KOPT-K1 (cell line): ENCODE results near the gene C12orf76.
"Not testable (repeated sequence)": the region's sequence is repeated elsewhere in the genome, so short reads cannot be mapped to it uniquely, and the experiment has no call there.

Source experiments
- H3K27ac ChIP-seq: fragments of 200-600 bp; sonication (generic); 2 replicates; pipeline ENCODE4 v1.5.1; 2016; ENCODE audit warnings: antibody characterized with exemption, mild to moderate bottlenecking, low read depth, low read length; ENCODE audit not compliant: poor library complexity, severe bottlenecking
- H3K36me3 ChIP-seq: fragments of 200-600 bp; sonication (generic); 2 replicates; pipeline ENCODE4 v1.5.1; 2017; ENCODE audit warnings: antibody characterized with exemption, mild to moderate bottlenecking, low read length, moderate library complexity; ENCODE audit not compliant: insufficient read depth
- H3K9me3 ChIP-seq: fragments of 200-600 bp; sonication (generic); 2 replicates; pipeline ENCODE4 v1.5.1; 2017; ENCODE audit warnings: antibody characterized with exemption, low read length, mild to moderate bottlenecking; ENCODE audit not compliant: insufficient read depth, poor library complexity, severe bottlenecking

Gene C12orf76

GRCh38 chr12:110072636-110073035 lies 24.3 kb upstream of the C12orf76 start:
- not testable (repeated sequence) for H3K9me3 ChIP-seq, H3K36me3 ChIP-seq
- peak overlapping the region; percentile 70 for H3K27ac ChIP-seq

DNA sequence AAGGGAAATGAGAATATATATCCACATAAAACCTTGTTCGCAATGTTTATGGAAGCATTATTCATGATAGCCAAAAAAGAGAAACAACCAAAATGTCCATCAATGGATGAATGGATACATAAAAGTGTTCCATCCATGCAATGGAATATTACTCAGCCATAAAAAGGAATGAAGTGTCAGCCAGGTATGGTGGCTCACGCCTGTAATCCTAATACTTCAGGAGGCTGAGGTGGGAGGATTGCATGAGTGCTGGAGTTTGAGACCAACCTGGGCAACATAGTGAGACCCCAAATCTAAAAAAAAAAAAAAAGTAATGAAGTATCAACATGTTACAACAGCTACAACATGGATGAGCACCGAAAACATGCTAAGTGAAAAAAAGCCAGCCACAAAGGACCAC lies 23.6 kb upstream of the C12orf76 start:
- Histone ChIP-seq H3K36me3 (no peaks in the 10 kb centered on the region), H3K9me3 (no peaks in the 10 kb centered on the region), H3K27ac (no peak overlapping the region)

DNA sequence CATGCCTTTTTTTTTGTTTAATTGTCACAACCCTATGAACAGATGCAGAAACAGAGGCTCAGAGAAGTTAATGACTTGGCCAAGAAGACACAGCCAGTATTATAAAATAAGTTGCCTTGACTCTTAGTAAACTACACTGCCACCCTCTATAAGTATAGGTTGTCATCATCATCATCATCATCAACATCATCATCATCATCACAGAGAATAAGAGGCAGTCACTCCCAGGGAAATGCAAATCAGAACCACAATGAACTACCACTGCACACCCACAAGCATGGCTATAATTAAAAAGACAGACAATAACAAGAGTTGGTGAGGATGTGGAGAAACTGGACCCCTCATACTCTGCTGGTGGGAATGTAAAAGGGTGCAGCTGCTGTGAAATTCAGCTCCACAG lies 23.2 kb upstream of the C12orf76 start:
- no peaks in the 10 kb centered on the region for H3K9me3 ChIP-seq
- no peaks in the 10 kb centered on the region for H3K36me3 ChIP-seq
- H3K27ac ChIP-seq, result no peak overlapping the region

GRCh38 chr12:110068654-110069053 lies 20.3 kb upstream of the C12orf76 start:
- H3K36me3 ChIP-seq, result 0 out of 2 replicates have a peak, but pooled peaks cover 6% of the 10 kb centered on the region
- no peak overlapping the region for H3K27ac ChIP-seq

DNA sequence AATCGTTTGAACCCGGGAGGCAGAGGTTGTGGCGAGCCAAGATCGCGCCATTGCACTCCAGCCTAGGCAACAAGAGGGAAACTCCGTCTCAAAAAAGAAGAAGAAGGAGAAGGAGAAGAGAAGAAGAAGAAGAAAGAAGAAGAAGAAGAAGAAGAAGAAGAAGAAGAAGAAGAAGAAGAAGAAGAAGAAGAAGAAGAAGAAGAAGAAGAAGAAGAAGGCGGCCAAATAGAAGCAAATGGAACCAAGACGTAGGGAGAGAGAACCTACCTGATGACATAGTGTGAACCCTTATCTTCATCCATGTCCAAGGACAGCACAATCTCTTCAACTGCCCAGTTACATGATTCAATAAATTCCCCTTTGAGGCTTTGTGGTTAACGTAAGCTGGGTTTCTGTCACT lies 19.8 kb upstream of the C12orf76 start:
- H3K36me3 ChIP-seq, H3K27ac ChIP-seq: not testable (repeated sequence)

More at GRCh38 chr12:110068654-110069053, 20.3 kb upstream of the C12orf76 start:
- no peaks in the 10 kb centered on the region for H3K9me3 ChIP-seq

GRCh38 chr12:110067531-110067930 lies 19.2 kb upstream of the C12orf76 start:
- Histone ChIP-seq H3K9me3 (no peaks in the 10 kb centered on the region), H3K27ac (no peak overlapping the region), H3K36me3 (0 out of 2 replicates have a peak, but pooled peaks cover 6% of the 10 kb centered on the region)

More for the DNA sequence above, 19.8 kb upstream of the C12orf76 start:
- H3K9me3 ChIP-seq, result not testable (repeated sequence)

DNA sequence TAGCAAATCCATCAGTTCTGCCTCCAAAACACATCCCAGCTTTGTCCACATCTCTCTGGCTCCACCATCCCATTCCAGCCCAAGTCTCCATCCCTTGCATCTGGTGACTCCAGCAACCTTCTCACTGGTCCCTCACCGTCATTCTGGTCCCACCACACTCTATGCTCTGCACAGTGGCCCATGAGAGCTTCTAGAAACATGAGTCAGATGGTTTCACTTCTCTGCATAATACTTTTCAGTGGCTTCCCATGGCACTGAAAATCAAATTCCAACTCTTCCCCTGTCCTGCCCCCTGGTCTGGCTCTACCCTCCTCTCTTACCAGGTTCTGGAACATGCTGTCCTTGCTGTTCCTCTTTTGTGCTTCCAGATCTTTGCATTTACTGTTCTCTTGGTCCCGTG lies 17.2 kb upstream of the C12orf76 start:
- no peak overlapping the region for H3K27ac ChIP-seq
- 0 out of 2 replicates have a peak, but pooled peaks cover 6% of the 10 kb centered on the region for H3K36me3 ChIP-seq
- no peaks in the 10 kb centered on the region for H3K9me3 ChIP-seq

- no peak overlapping the region for H3K27ac ChIP-seq
- no peaks in the 10 kb centered on the region for H3K9me3 ChIP-seq
Observed at GRCh38 chr12:110062241-110062640, 13.9 kb upstream of the C12orf76 start.

DNA sequence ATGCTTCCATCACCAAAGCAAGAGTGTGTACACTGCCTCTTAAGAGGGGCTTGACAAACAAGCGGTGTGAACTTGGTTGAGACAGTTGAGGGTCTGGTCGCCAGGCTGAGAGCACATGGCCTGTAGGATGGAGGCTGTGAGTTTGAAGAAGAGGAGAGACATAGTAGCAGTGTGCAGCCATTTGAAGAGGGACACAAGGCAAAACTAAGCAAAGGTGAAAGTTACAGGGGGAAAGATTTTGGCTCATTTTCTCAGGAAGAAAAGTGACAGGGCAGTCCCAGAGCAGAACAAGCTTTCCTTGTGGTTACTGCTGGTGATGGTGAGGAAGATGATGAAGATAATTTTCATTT lies 11.3 kb upstream of the C12orf76 start:
- no peaks in the 10 kb centered on the region for H3K36me3 ChIP-seq
- H3K27ac ChIP-seq, result no peak overlapping the region
- H3K9me3 ChIP-seq, result no peaks in the 10 kb centered on the region

More at GRCh38 chr12:110062241-110062640, 13.9 kb upstream of the C12orf76 start:
- H3K36me3 ChIP-seq, result 0 out of 2 replicates have a peak, but pooled peaks cover 6% of the 10 kb centered on the region

- no peak overlapping the region for H3K27ac ChIP-seq
- H3K9me3 ChIP-seq, result no peaks in the 10 kb centered on the region
- H3K36me3 ChIP-seq, result no peaks in the 10 kb centered on the region
Observed at GRCh38 chr12:110058875-110059615, 10.7 kb upstream of the C12orf76 start.

DNA sequence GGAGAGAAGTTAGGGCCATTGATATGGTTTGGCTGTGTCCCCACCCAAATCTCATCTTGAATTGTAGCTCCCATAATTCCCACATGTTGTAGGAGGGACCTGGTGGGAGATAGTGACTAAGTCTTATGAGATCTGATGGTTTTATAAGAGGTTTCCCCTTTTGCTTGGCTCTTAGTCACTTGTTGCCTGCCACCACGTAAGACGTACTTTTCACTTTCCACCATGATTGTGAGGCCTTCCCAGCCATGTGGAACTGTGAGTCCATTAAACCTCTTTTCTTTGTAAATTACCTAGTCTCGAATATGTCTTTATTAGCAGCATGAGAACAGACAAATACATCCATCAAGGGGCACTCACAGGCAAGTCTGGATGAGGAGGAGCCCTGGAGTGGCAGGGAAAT lies 8.3 kb upstream of the C12orf76 start:
- not testable (repeated sequence) for H3K36me3 ChIP-seq, H3K9me3 ChIP-seq, H3K27ac ChIP-seq

- H3K27ac ChIP-seq, H3K36me3 ChIP-seq, H3K9me3 ChIP-seq: not testable (repeated sequence)
Observed at GRCh38 chr12:110055375-110056352, 7.3 kb upstream of the C12orf76 start.

DNA sequence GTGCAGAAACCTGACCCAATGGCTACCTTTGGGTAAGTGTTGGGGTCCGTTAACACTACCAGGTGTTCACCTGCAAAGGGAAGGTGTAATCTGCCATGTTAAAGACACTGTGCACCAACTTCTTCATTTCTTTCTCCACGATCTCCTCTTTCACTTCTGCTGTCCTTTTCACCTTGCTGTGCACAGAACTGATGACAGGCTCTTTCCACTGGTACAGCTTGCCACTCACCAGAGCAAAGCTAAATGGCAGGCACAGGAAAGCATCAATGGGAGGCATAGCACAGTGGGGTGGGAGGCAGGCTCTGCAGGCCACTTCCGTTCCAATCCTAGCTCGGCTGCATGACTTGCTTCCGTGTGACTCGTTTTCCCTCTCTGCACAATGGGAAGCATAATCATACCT lies 2.6 kb upstream of the C12orf76 start:
- H3K9me3 ChIP-seq, result no peaks in the 10 kb centered on the region
- H3K27ac ChIP-seq, result no peak overlapping the region

GRCh38 chr12:110049666-110050065 lies 1.3 kb upstream of the C12orf76 start:
- H3K36me3 ChIP-seq, H3K27ac ChIP-seq, H3K9me3 ChIP-seq: not testable (repeated sequence)

More for the DNA sequence above, 2.6 kb upstream of the C12orf76 start:
- H3K36me3 ChIP-seq, result no peaks in the 10 kb centered on the region

DNA sequence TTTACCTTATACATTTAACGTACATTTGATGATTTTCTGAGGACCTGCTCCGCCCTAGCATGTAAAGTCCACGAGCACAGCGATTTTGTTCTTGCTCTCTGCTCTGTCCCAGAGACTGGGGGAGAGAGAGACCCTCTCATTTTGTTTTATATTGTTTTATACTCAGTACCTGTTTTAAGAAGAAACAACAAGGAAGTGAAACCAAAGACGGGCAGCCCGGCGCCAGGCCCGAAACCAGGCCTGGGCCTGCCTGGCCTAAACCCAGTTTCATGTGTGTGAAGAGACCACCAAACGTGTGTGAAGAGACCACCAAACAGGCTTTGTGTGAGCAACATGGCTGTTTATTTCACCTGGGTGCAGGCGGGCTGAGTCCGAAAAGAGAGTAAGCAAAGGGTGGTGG lies 712 bp upstream of the C12orf76 start:
- H3K9me3 ChIP-seq, H3K36me3 ChIP-seq: not testable (repeated sequence)
- H3K27ac ChIP-seq, result peak overlapping the region; percentile 74
